H9 (cell line): Measurements from ENCODE around the gene RPL15. TPM values are rescaled to one million over a fixed set of nuclear protein-coding genes. Genes with fewer than 3 reads are reported as not detected.

Source experiments
- DNase-seq: peaks from one replicate; pipeline ENCODE4 v3.0.0-alpha.2; 2017
- H2AFZ ChIP-seq: one replicate; pipeline ENCODE4 v1.6.1; 2013; ENCODE audit warnings: mild to moderate bottlenecking, low read length, control low read depth, moderate library complexity
- H2AK5ac ChIP-seq: 2 replicates; pipeline ENCODE4 v1.6.1; 2013; ENCODE audit warnings: low read length, control low read depth, mixed read lengths; ENCODE audit not compliant: insufficient read length
- H2BK120ac ChIP-seq: one replicate; pipeline ENCODE4 v1.6.1; 2013; ENCODE audit warnings: low read depth, mild to moderate bottlenecking, low read length, control low read depth, inconsistent platforms; ENCODE audit not compliant: poor library complexity, severe bottlenecking
- H2BK12ac ChIP-seq: 2 replicates; pipeline ENCODE4 v1.6.1; 2013; ENCODE audit warnings: low read length, control low read depth, mixed read lengths, low read depth; ENCODE audit not compliant: insufficient read length
- H2BK15ac ChIP-seq: 2 replicates; pipeline ENCODE4 v1.6.1; 2013; ENCODE audit warnings: low read depth, low read length, control low read depth
- H2BK20ac ChIP-seq: one replicate; pipeline ENCODE4 v1.6.1; 2013; ENCODE audit warnings: low read depth, mild to moderate bottlenecking, low read length, control low read depth, inconsistent platforms; ENCODE audit not compliant: poor library complexity, severe bottlenecking
- H2BK5ac ChIP-seq: 2 replicates; pipeline ENCODE4 v1.6.1; 2013; ENCODE audit warnings: low read length, control low read depth, mixed read lengths; ENCODE audit not compliant: insufficient read length
- H3K14ac ChIP-seq: 2 replicates; pipeline ENCODE4 v1.6.1; 2013; ENCODE audit warnings: low read length, control low read depth; ENCODE audit not compliant: insufficient read depth
- H3K18ac ChIP-seq: 2 replicates; pipeline ENCODE4 v1.6.1; 2013; ENCODE audit warnings: low read depth, mild to moderate bottlenecking, mixed read lengths, low read length, control low read depth; ENCODE audit not compliant: insufficient read length
- H3K23ac ChIP-seq: 2 replicates; pipeline ENCODE4 v1.6.1; 2013; ENCODE audit warnings: low read length, control low read depth, mixed read lengths, low read depth; ENCODE audit not compliant: insufficient read length
- H3K23me2 ChIP-seq: 2 replicates; pipeline ENCODE4 v1.6.1; 2013; ENCODE audit warnings: low read depth, mild to moderate bottlenecking, mixed read lengths, low read length, control low read depth; ENCODE audit not compliant: insufficient read length, poor library complexity, severe bottlenecking
- H3K27ac ChIP-seq: 2 replicates; pipeline ENCODE4 v1.5.1; 2013; ENCODE audit warnings: low read length, control low read depth, mixed read lengths, low read depth; ENCODE audit not compliant: insufficient read length
- H3K27me3 ChIP-seq: 2 replicates; pipeline ENCODE4 v1.6.1; 2013; ENCODE audit warnings: low read length, control low read depth, inconsistent platforms; ENCODE audit not compliant: insufficient read depth
- H3K4ac ChIP-seq: 2 replicates; pipeline ENCODE4 v1.6.1; 2013; ENCODE audit warnings: low read depth, mild to moderate bottlenecking, control low read depth, inconsistent platforms, low read length, moderate library complexity
- H3K4me1 ChIP-seq: 2 replicates; pipeline ENCODE4 v1.6.1; 2013; ENCODE audit warnings: low read length, control low read depth, inconsistent platforms; ENCODE audit not compliant: insufficient read depth
- H3K4me2 ChIP-seq: 2 replicates; pipeline ENCODE4 v1.6.1; 2013; ENCODE audit warnings: low read length, control low read depth, mixed read lengths; ENCODE audit not compliant: insufficient read length, insufficient read depth
- H3K56ac ChIP-seq: 2 replicates; pipeline ENCODE4 v1.6.1; 2013; ENCODE audit warnings: low read depth, mild to moderate bottlenecking, mixed read lengths, low read length, control low read depth; ENCODE audit not compliant: insufficient read length
- H3K79me1 ChIP-seq: 2 replicates; pipeline ENCODE4 v1.6.1; 2013; ENCODE audit warnings: low read depth, mild to moderate bottlenecking, moderate library complexity, low read length, control low read depth, inconsistent platforms; ENCODE audit not compliant: insufficient read depth, poor library complexity, severe bottlenecking
- H3K79me2 ChIP-seq: 2 replicates; pipeline ENCODE4 v1.6.1; 2013; ENCODE audit warnings: low read length, control low read depth, inconsistent platforms; ENCODE audit not compliant: insufficient read depth
- H3K9ac ChIP-seq: 2 replicates; pipeline ENCODE4 v1.6.1; 2013; ENCODE audit warnings: low read length, control low read depth, mixed read lengths; ENCODE audit not compliant: insufficient read length; ENCODE audit errors: extremely low read depth
- H3K9me3 ChIP-seq: one replicate; pipeline ENCODE4 v1.6.1; 2013; ENCODE audit warnings: low read depth, low read length, inconsistent platforms; ENCODE audit not compliant: control insufficient read depth
- H3T11ph ChIP-seq: one replicate; pipeline ENCODE4 v1.6.1; 2013; ENCODE audit warnings: mild to moderate bottlenecking, low read length, control low read depth, inconsistent platforms
- H4K20me1 ChIP-seq: one replicate; pipeline ENCODE4 v1.6.1; 2013; ENCODE audit not compliant: control insufficient read depth, insufficient read length, insufficient read depth
- H4K5ac ChIP-seq: 2 replicates; pipeline ENCODE4 v1.6.1; 2013; ENCODE audit warnings: low read depth, mild to moderate bottlenecking, mixed read lengths, low read length, control low read depth; ENCODE audit not compliant: insufficient read length
- H4K8ac ChIP-seq: replicated peaks from 2 replicates; pipeline ENCODE4 v1.6.1; 2013; ENCODE audit warnings: low read length, control low read depth, mixed read lengths, low read depth; ENCODE audit not compliant: insufficient read length
- H4K91ac ChIP-seq: 2 replicates; pipeline ENCODE4 v1.6.1; 2013; ENCODE audit warnings: low read depth, mild to moderate bottlenecking, moderate library complexity, mixed read lengths, low read length, control low read depth; ENCODE audit not compliant: insufficient read length
- H3K27ac Mint-ChIP-seq, 3 experiments: 2 replicates in 2 of 3; 3 replicates in 1 of 3; pipeline ENCODE4 v1.8.0; 2020 to 2021; ENCODE audit warnings: mixed read lengths in 3 of 3, mild to moderate bottlenecking in 1 of 3, moderate library complexity in 1 of 3
- H3K27me3 Mint-ChIP-seq: 2 replicates; pipeline ENCODE4 v1.8.0; 2021; ENCODE audit warnings: low read depth, mild to moderate bottlenecking, moderate library complexity, mixed read lengths
- H3K36me3 Mint-ChIP-seq, 3 experiments: 2 replicates in 2 of 3; 3 replicates in 1 of 3; pipeline ENCODE4 v1.8.0; 2020 to 2021; ENCODE audit warnings: low read depth in 3 of 3, mixed read lengths in 3 of 3; ENCODE audit not compliant: insufficient read depth in 1 of 3
- H3K4me1 Mint-ChIP-seq, 2 experiments: 2 replicates each; pipeline ENCODE4 v1.8.0; 2020; ENCODE audit warnings: mixed read lengths in 2 of 2
- H3K4me3 Mint-ChIP-seq, 2 experiments: 2 replicates in 1 of 2; 3 replicates in 1 of 2; pipeline ENCODE4 v1.8.0; 2020 to 2021; ENCODE audit warnings: mild to moderate bottlenecking in 2 of 2, mixed read lengths in 2 of 2, moderate library complexity in 1 of 2
- H3K9me3 Mint-ChIP-seq, 2 experiments: 2 replicates in 1 of 2; 3 replicates in 1 of 2; pipeline ENCODE4 v1.8.0; 2020; ENCODE audit warnings: mild to moderate bottlenecking in 2 of 2, mixed read lengths in 2 of 2, moderate library complexity in 1 of 2
- WGBS: extraction: QIAGEN DNeasy Blood & Tissue Kit; methylation state at CpG from one replicate; pipeline ENCODE4 v1.1.7; 2013; ENCODE audit warnings: missing lambda C conversion rate, low lambda C conversion rate, mixed read lengths; ENCODE audit not compliant: insufficient read length; ENCODE audit errors: extremely low coverage; 5-methylcytosine and 5-hydroxymethylcytosine counted together
- total RNA-seq: library from RNA; stranded (reverse); gene quantifications from 2 replicates; pipeline ENCODE4 v1.2.1, GENCODE V29; 2021
- TF ChIP-seq, protein P1 (sequence below): fragments of 200-600 bp; sonication (generic); conservative IDR thresholded peaks from 3 replicates; pipeline ENCODE4 v1.8.0; 2021; ENCODE audit warnings: antibody characterized with exemption, mild to moderate bottlenecking

Gene RPL15
- total RNA-seq, 1 experiment from 2014 or later: 2,794 TPM

DNA sequence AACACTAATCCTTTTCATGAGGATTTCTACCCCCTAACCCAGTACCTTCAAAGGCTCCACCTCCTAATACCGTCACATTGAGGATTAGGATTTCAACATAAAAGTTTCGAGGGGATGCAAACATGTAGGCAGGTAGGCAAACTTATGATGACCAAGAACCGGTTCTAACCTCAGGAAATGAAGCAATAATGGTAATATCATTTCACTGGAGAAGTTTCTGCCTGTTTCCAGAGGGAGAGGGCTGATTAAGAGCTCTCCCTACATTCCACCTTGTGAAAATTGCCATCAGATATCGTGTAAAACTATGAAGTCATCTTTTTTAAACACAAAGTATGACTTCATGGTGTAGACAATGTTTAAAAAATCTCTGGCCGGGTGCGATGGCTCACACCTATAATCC is 31.7 kb upstream of the RPL15 start:
- Histone ChIP-seq H3K9me3 (no peaks in the 10 kb centered on the region), H2BK12ac (no peak overlapping the region), H3K23ac (no peak overlapping the region), H4K8ac (no peak overlapping the region), H4K5ac (no peak overlapping the region), H3K4ac (no peak overlapping the region), H3K79me1 (no peaks in the 10 kb centered on the region), H3K56ac (no peak overlapping the region), H3K79me2 (no peaks in the 10 kb centered on the region; the same call in 1 of the 2 replicates), H3K23me2 (no peaks in the 10 kb centered on the region), H2BK5ac (no peak overlapping the region), H3K9ac (no peak overlapping the region), H2BK120ac (no peak overlapping the region), H4K91ac (no peak overlapping the region), H3T11ph (no peak overlapping the region), H4K20me1 (no peaks in the 10 kb centered on the region), H3K4me1 (no peaks in the 10 kb centered on the region), H3K27me3 (no peaks in the 10 kb centered on the region), H3K4me2 (no peak overlapping the region), H2AK5ac (no peak overlapping the region), H2BK15ac (no peak overlapping the region), H2BK20ac (no peak overlapping the region), H3K27ac (no peak overlapping the region), H2AFZ (no peak overlapping the region), H3K14ac (no peak overlapping the region), H3K18ac (no peak overlapping the region)
- 0 out of 4 replicates have a peak, but pooled peaks cover 0 to 8% of the 10 kb centered on the region in 2 experiments for H3K4me1 Mint-ChIP-seq
- no peak overlapping the region for H3K4me3 Mint-ChIP-seq
- no peaks in the 10 kb centered on the region for H3K27me3 Mint-ChIP-seq
- no peak for DNase-seq
- TF ChIP-seq, protein P1, sequence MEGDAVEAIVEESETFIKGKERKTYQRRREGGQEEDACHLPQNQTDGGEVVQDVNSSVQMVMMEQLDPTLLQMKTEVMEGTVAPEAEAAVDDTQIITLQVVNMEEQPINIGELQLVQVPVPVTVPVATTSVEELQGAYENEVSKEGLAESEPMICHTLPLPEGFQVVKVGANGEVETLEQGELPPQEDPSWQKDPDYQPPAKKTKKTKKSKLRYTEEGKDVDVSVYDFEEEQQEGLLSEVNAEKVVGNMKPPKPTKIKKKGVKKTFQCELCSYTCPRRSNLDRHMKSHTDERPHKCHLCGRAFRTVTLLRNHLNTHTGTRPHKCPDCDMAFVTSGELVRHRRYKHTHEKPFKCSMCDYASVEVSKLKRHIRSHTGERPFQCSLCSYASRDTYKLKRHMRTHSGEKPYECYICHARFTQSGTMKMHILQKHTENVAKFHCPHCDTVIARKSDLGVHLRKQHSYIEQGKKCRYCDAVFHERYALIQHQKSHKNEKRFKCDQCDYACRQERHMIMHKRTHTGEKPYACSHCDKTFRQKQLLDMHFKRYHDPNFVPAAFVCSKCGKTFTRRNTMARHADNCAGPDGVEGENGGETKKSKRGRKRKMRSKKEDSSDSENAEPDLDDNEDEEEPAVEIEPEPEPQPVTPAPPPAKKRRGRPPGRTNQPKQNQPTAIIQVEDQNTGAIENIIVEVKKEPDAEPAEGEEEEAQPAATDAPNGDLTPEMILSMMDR: no peak
- H3K9me3 Mint-ChIP-seq: peaks cover 0 to 3% of the 10 kb centered on the region in 2 experiments; a peak in 1 of 5 replicates
- H3K36me3 Mint-ChIP-seq: peaks cover 14 to 25% (median 22%) of the 10 kb centered on the region in 3 experiments
- no peak overlapping the region for H3K27ac Mint-ChIP-seq
- no CpG with 5 or more reads among the region's 6 CpGs for WGBS
